DMS 273 treated with DMSO at 0.1 percent for 48 hours (cell line): ENCODE measurements around the gene CAMTA1.
A peak's percentile ranks its signal among the peaks of the same experiment; 100 is the strongest.

Experiments used
- DNase-seq: peaks from one replicate; lab custom pipeline; 2025; lab: John Stamatoyannopoulos, UW

CAMTA1 gene

GRCh38 chr1:7287013-7287412, 501.8 kb downstream of the CAMTA1 start:
- DNase-seq, result no peak

GRCh38 chr1:7288992-7289391, 503.7 kb downstream of the CAMTA1 start:
- DNase-seq, result no peak

- no peak for DNase-seq
Measured at GRCh38 chr1:7289694-7290093, 504.4 kb downstream of the CAMTA1 start.

GRCh38 chr1:7290971-7291970, 506.0 kb downstream of the CAMTA1 start:
- no peak for DNase-seq

- DNase-seq, result no peak
Measured at GRCh38 chr1:7292036-7292681, 506.9 kb downstream of the CAMTA1 start.

GRCh38 chr1:7292714-7293419, 507.6 kb downstream of the CAMTA1 start:
- no peak for DNase-seq

- no peak for DNase-seq
Measured at GRCh38 chr1:7293702-7294629, 508.7 kb downstream of the CAMTA1 start.

- DNase-seq, result no peak
Measured at GRCh38 chr1:7294636-7295035, 509.4 kb downstream of the CAMTA1 start.

- DNase-seq, result no peak
Measured at GRCh38 chr1:7295946-7296345, 510.7 kb downstream of the CAMTA1 start.

- no peak for DNase-seq
Measured at GRCh38 chr1:7296968-7297367, 511.7 kb downstream of the CAMTA1 start.

- DNase-seq, result no peak
Measured at GRCh38 chr1:7298145-7298544, 512.9 kb downstream of the CAMTA1 start.

GRCh38 chr1:7298749-7299151, 513.5 kb downstream of the CAMTA1 start:
- no peak for DNase-seq

GRCh38 chr1:7299329-7299799, 514.1 kb downstream of the CAMTA1 start:
- DNase-seq, result peak; percentile 45

GRCh38 chr1:7299994-7300393, 514.7 kb downstream of the CAMTA1 start:
- no peak for DNase-seq

GRCh38 chr1:7300893-7301663, 515.8 kb downstream of the CAMTA1 start:
- no peak for DNase-seq

- no peak for DNase-seq
Measured at GRCh38 chr1:7301664-7301981, 516.4 kb downstream of the CAMTA1 start.

- DNase-seq, result no peak
Measured at GRCh38 chr1:7302126-7302525, 516.9 kb downstream of the CAMTA1 start.

- no peak for DNase-seq
Measured at GRCh38 chr1:7302873-7303272, 517.6 kb downstream of the CAMTA1 start.

GRCh38 chr1:7303554-7304317, 518.5 kb downstream of the CAMTA1 start:
- DNase-seq, result no peak

- DNase-seq, result no peak
Measured at GRCh38 chr1:7313081-7313546, 527.9 kb downstream of the CAMTA1 start.
